Uterus (tissue), 2 donors: ENCODE measurements around the gene NBPF26.
"Not testable (repeated sequence)": the region's sequence is repeated elsewhere in the genome, so short reads cannot be mapped to it uniquely, and the experiment has no call there.

Experiments
- CTCF ChIP-seq, 4 experiments: fragments of 200-600 bp in 2 of 4; fragments of 450-650 bp in 2 of 4; sonication (generic) in 2 of 4; IDR thresholded peaks; one replicate each; pipeline ENCODE4 v1.5.1; 2016 to 2019; ENCODE audit warnings: antibody characterized with exemption in 4 of 4, mild to moderate bottlenecking in 2 of 4, moderate library complexity in 1 of 4
- POLR2A ChIP-seq, 2 donors: fragments of 450-650 bp; IDR thresholded peaks; one replicate each; pipeline ENCODE4 v1.6.1; 2016; ENCODE audit warnings: antibody characterized with exemption in 2 of 2, mild to moderate bottlenecking in 1 of 2, moderate library complexity in 1 of 2

GRCh38 chr1:120680938-120681337, 42.8 kb upstream of the NBPF26 start:
- not testable (repeated sequence) for TF ChIP-seq POLR2A, CTCF (IDR thresholded peaks at IDR 0.05)
